Calu3 (cell line): ENCODE data around the gene WNT5B. TPM values are rescaled to one million over a fixed set of nuclear protein-coding genes. Genes with fewer than 3 reads are reported as not detected.

Source experiments
- BruUV-seq: library from RNA; stranded (reverse); fragments of 400-500 nt; replicated peaks from 2 replicates; lab custom pipeline; 2021; lab: Mats Ljungman, UMichigan
- CTCF ChIA-PET: fragments of 300-600 bp; sonication (Branson Sonifier 250); formaldehyde crosslinking; loops from one replicate; lab custom pipeline; 2022; ENCODE audit warnings: antibody characterized with exemption; lab: Charles Lee
- DNase-seq: peaks from one replicate; pipeline ENCODE4 v3.0.0; 2022
- H3K27ac Mint-ChIP-seq: one replicate; pipeline ENCODE4 v1.8.0; 2022; ENCODE audit warnings: mixed read lengths; ENCODE audit not compliant: unreplicated experiment
- H3K27me3 Mint-ChIP-seq: one replicate; pipeline ENCODE4 v1.8.0; 2022; ENCODE audit warnings: mixed read lengths; ENCODE audit not compliant: unreplicated experiment
- H3K36me3 Mint-ChIP-seq: one replicate; pipeline ENCODE4 v1.8.0; 2022; ENCODE audit warnings: mild to moderate bottlenecking, moderate library complexity, mixed read lengths; ENCODE audit not compliant: insufficient read depth, unreplicated experiment
- H3K4me1 Mint-ChIP-seq: one replicate; pipeline ENCODE4 v1.8.0; 2022; ENCODE audit warnings: mild to moderate bottlenecking, low read depth, mixed read lengths; ENCODE audit not compliant: unreplicated experiment
- H3K4me3 Mint-ChIP-seq: one replicate; pipeline ENCODE4 v1.8.0; 2022; ENCODE audit warnings: mild to moderate bottlenecking, low read depth, moderate library complexity, mixed read lengths; ENCODE audit not compliant: unreplicated experiment
- H3K9me3 Mint-ChIP-seq: one replicate; pipeline ENCODE4 v1.8.0; 2022; ENCODE audit warnings: low read depth, mixed read lengths; ENCODE audit not compliant: unreplicated experiment
- intact Hi-C: fragments of 100-400 bp; cut with micrococcal nuclease; formaldehyde crosslinking; loops from one replicate; pipeline ENCODE4 v1.10.0; 2022; ENCODE audit not compliant: unreplicated experiment
- total RNA-seq: library from RNA; stranded (reverse); gene quantifications from 2 replicates; pipeline ENCODE4 v1.2.3, GENCODE V29; 2022
- TF ChIP-seq, protein P1 (sequence below): fragments of 200-600 bp; IDR thresholded peaks from one replicate; pipeline ENCODE4 v1.8.0; 2022; ENCODE audit warnings: antibody characterized with exemption; ENCODE audit not compliant: unreplicated experiment

Gene WNT5B
- total RNA-seq, 1 experiment from 2014 or later: 0.24 TPM

DNA sequence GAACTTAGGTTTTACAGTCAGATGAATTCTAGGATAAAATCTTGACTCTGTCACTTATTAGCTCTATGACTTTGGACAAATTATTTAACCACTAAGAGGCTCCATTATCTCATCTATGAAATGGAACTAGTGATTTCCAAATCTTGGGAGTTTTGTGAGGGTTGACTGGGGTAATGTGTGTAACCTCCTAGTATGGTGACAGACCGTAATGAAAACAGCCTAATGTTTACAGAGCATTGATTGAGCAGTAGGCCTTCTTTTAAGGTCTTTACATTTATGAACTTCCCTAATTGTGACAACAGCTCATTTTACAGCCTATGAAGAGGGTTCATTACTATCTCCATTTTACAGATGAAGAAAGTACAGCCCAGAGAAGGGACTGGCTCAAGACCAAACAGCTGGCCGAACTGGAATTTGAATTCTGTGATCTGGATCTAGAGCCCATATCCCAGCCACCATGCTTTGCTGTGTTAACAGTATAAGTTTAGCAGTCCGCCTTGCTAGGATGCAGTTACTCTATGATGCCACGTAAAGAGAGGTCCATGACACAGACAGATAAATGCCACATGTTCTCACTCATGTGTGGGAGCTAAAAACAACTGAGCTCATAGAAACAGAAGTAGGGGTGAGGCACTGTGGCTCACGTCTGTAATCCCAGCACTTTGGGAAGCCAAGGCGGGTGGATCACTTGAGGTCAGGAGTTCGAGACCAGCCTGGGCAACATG, 25.6 kb upstream of the WNT5B start:
- Mint-ChIP-seq H3K27me3 (no peaks in the 10 kb centered on the region), H3K36me3 (peaks cover 11% of the 10 kb centered on the region), H3K4me3 (no peak overlapping the region), H3K27ac (no peak overlapping the region), H3K9me3 (no peaks in the 10 kb centered on the region), H3K4me1 (peaks cover 22% of the 10 kb centered on the region)
- CTCF ChIA-PET: no interaction called here
- intact Hi-C loops: no loop called here
- TF ChIP-seq, protein P1, sequence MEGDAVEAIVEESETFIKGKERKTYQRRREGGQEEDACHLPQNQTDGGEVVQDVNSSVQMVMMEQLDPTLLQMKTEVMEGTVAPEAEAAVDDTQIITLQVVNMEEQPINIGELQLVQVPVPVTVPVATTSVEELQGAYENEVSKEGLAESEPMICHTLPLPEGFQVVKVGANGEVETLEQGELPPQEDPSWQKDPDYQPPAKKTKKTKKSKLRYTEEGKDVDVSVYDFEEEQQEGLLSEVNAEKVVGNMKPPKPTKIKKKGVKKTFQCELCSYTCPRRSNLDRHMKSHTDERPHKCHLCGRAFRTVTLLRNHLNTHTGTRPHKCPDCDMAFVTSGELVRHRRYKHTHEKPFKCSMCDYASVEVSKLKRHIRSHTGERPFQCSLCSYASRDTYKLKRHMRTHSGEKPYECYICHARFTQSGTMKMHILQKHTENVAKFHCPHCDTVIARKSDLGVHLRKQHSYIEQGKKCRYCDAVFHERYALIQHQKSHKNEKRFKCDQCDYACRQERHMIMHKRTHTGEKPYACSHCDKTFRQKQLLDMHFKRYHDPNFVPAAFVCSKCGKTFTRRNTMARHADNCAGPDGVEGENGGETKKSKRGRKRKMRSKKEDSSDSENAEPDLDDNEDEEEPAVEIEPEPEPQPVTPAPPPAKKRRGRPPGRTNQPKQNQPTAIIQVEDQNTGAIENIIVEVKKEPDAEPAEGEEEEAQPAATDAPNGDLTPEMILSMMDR: no peak
- BruUV-seq: no TSS peak
- no peak for DNase-seq

GRCh38 chr12:1604464-1604863, 24.6 kb upstream of the WNT5B start:
- Mint-ChIP-seq H3K27me3 (no peaks in the 10 kb centered on the region), H3K9me3 (no peaks in the 10 kb centered on the region), H3K27ac (peak overlapping the region; percentile 80), H3K4me1 (peaks cover 25% of the 10 kb centered on the region), H3K4me3 (peak overlapping the region; percentile 75), H3K36me3 (peaks cover 11% of the 10 kb centered on the region)
- intact Hi-C loops: no loop called here
- CTCF ChIA-PET: interaction anchor here (1.9 kb wide), 1 partner anchor 486 kb away, joined by 14 read pairs; no protein-coding TSS in a partner anchor
- DNase-seq: no peak
- no TSS peak for BruUV-seq
- TF ChIP-seq, protein P1: no peak

DNA sequence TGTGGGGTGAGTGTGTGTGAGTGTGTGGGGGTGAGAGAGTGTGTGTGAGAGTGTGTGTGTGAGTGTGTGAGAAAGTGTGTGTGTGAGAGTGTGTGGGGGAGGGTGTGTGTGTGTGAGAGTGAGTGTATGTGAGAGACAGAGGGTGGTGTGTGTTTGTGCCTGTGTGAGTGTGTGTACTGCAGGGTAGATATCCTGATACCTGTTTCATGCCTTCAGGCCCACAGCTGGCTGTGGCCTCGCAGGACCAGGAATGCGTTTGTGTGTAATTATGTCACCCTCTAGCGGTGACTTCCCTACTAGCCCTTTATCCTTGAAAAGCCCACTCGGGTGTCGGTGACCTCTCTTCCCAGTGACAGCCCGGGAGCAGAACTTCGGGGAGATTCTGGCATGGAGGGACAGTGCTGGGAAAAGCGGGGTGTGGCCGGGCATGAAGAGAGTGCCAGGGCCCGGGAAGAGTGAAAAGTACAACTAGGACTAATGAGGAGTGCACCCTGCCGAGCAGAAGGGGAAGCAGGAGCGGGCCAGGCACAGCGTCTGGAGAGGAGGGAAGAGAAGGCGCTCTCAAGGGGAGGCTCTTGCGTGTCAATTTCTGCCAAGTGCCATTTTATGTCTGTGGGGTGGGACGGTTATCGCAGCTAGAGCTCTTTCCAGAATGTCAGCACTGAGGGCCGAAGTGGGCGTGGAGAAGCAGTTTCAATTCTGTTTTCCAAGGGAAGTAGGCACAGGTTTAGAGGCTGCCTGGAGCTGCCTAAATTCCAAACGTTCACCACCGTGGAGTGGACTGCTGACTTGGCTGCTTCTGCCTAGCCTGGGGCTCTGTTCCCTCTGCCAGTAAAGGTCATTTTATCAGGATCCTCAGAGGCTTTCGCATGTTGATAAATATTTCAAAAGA, 23.7 kb upstream of the WNT5B start:
- H3K4me3 Mint-ChIP-seq: peak overlapping the region; percentile 75
- no peaks in the 10 kb centered on the region for H3K9me3 Mint-ChIP-seq
- H3K27me3 Mint-ChIP-seq: no peaks in the 10 kb centered on the region
- no TSS peak for BruUV-seq
- peak overlapping the region; percentile 80 for H3K27ac Mint-ChIP-seq
- CTCF ChIA-PET: interaction anchor here (0.8 to 1.9 kb wide), 6 partner anchors 13 to 656 kb away, joined by 3 to 14 read pairs (median 4); partner anchors contain the start of gene RAD52
- intact Hi-C loops: no loop called here
- DNase-seq: peak; percentile 72
- H3K36me3 Mint-ChIP-seq: peaks cover 11% of the 10 kb centered on the region
- TF ChIP-seq, protein P1: peak; percentile 56
- peaks cover 25% of the 10 kb centered on the region for H3K4me1 Mint-ChIP-seq

GRCh38 chr12:1606021-1606622, 22.9 kb upstream of the WNT5B start:
- peak overlapping the region; percentile 75 for H3K4me3 Mint-ChIP-seq
- no peaks in the 10 kb centered on the region for H3K9me3 Mint-ChIP-seq
- H3K27ac Mint-ChIP-seq: peak overlapping the region; percentile 80
- H3K4me1 Mint-ChIP-seq: peaks cover 25% of the 10 kb centered on the region
- peak; percentile 88 for DNase-seq
- CTCF ChIA-PET: interaction anchor here (0.8 to 1.9 kb wide), 6 partner anchors 13 to 657 kb away, joined by 3 to 14 read pairs (median 4); partner anchors contain the start of gene RAD52
- H3K36me3 Mint-ChIP-seq: peaks cover 11% of the 10 kb centered on the region
- TF ChIP-seq, protein P1: no peak
- no TSS peak for BruUV-seq
- no peaks in the 10 kb centered on the region for H3K27me3 Mint-ChIP-seq
- intact Hi-C loops: no loop called here
